GM19238 (cell line): ENCODE measurements around the gene NCAM2.
"Not testable (repeated sequence)": the region's sequence is repeated elsewhere in the genome, so short reads cannot be mapped to it uniquely, and the experiment has no call there.

Source experiments
- DNase-seq: peaks from one replicate; pipeline ENCODE4 v3.0.0; 2011; ENCODE audit warnings: low spot score; ENCODE audit not compliant: insufficient read length

NCAM2 gene

DNA sequence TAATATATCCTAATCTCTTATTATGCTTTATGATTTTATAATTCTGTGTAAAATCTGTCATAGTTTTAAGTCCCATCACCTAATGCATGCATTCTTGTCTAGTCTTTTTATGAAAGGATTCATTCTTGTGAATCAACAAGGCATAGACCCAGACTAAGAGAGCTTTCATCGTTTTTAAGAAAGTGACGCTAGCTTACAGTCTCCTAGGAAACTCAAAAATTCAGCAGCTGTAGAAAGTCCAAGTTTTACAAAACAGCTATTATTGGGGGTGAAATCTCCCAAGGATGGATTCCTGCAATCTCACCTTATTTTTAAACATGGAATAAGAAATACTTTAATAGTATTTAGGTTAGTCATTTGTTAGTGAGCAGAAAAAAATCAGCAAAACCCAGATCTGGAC is 104.7 kb downstream of the NCAM2 start:
- no peak for DNase-seq

DNA sequence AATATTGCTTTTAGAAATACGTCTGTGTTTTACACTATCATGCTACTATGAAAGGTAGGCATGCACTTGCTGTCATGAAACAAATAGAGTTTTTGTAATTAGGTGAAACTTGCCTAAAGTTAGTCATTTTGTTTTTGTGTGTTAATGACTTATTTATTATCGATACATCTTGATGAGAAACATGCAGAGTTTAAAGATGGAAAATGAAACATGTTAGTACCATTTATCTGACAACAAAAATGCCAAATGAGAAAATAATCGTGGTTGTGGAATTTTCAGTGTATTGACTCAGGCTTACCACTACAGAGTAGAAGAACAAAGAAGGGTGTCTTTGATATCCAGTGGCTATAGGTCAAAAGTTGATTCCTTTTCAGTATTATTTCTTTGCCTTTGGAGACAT is 105.5 kb downstream of the NCAM2 start:
- no peak for DNase-seq

DNA sequence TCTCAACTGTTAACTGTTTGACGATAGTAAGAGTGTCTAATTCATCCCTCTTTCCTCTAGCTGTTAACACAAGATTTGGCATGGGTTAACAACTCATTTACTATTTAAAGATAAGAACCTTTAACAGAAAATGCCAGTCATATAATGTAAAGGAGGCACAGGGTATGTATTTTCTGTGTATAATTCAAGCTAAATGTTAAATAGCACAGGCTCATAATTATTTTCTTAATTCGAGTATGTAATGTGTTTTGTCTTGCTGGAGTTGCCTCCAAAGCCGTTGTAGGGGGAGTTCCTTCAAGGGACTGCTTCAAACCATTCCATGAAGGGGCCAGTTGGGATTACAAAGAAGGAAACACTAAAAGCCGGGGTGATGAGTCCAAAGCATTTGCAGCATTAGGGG is 111.5 kb downstream of the NCAM2 start:
- no peak for DNase-seq

DNA sequence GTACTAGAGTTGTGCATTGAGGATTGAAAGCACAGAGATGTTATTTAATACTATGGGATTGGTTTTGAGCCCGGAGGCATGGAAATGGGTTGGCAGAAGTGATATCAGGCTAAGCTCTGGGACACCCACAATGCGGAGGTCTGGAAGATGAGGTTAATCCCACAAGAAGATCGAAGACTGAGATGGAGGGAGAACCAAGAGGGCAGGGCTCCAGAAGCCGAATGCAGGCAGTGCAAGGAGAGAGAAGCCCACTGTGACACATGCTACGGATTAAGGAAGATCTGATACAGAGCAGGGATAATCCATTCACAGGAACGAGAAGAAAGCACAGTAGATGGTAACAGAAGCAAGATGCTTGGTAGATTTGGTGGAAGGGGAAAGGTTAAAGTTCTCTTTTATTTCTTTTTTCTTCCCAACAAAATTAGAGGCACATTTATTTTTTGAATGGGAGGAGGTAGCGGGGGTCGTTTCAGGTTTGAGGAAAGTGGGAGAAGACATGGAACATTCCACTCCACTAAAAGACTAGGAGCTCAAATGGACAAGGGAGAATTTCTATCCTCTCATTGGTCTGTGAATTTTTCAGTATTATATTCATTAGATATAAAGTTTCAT is 113.2 kb downstream of the NCAM2 start:
- no peak for DNase-seq

DNA sequence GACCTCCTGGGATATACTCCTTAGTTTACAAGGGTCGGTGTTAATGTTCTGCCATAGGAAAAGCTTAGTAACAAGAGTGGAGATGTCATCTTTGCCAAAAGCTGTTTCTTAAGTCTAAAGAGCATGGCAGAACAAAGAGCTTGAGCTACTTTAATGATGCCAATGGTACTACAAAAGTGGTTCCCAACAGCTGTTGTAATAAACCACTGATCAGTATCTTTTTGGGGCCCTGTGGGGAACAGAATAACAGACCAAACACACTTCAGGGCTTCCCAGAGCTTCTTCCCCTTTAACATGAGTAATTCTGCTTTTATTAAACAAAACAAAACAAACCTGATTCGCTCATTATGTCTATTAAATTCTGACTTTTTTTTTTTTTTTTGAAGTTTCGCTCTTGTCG is 116.3 kb downstream of the NCAM2 start:
- no peak for DNase-seq

DNA sequence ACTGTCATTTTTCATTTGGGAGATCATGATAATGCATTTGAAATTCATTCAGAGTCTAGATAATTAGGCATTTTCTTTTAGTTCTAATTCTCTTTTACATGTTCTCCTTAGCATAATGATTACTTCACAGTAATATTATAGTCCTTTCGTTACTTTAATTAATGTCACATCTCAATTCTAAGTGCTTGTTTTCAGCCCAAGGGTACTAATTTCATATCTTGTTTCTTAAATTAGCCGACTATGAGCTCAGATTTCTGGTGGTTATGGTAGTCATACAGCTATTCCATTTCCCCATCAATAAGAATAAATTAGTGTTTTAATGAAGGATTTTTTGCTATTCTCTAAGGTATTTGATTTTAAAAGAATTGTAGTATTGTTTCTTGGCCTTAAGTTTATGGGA is 120.9 kb downstream of the NCAM2 start:
- no peak for DNase-seq

DNA sequence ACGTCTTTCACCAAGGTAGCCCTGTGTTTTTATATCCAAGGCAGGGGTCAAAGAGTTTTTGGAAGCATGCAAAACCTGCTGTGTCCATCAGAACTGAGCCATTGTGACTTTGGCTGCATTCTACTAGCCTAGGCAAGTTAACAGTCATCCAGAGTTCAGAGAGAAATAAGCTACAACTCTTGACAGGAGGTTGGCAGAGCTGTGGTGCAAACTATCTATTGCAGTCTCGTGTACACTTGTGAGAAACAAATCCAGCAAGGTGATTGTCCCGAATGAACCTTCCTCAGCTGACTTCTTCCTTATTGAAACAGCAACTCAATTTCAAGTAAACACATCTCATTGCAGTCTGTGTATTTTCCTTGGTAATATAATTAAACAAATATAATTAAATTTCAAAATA is 124.5 kb downstream of the NCAM2 start:
- no peak for DNase-seq

GRCh38 chr21:21132390-21132789 is 134.2 kb downstream of the NCAM2 start:
- DNase-seq = no peak

DNA sequence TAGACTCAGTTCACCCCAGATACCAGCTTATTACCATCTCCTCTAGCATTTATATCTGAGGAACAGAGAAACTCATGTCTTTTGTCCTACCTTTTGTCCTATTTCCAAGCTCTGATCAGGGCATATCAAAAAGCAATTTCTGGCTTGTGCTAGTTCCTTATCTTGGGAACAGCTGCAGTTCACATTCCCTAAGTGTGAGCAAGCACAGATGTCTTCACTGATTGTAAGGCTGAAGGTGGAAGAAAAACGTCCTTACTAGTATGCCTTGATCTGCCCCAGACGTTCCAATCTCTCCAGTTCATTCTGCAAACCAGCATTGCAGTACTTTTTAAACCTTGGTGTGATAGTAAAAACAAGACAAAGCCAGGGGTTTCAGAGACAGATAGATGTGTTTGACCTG is 139.8 kb downstream of the NCAM2 start:
- no peak for DNase-seq

DNA sequence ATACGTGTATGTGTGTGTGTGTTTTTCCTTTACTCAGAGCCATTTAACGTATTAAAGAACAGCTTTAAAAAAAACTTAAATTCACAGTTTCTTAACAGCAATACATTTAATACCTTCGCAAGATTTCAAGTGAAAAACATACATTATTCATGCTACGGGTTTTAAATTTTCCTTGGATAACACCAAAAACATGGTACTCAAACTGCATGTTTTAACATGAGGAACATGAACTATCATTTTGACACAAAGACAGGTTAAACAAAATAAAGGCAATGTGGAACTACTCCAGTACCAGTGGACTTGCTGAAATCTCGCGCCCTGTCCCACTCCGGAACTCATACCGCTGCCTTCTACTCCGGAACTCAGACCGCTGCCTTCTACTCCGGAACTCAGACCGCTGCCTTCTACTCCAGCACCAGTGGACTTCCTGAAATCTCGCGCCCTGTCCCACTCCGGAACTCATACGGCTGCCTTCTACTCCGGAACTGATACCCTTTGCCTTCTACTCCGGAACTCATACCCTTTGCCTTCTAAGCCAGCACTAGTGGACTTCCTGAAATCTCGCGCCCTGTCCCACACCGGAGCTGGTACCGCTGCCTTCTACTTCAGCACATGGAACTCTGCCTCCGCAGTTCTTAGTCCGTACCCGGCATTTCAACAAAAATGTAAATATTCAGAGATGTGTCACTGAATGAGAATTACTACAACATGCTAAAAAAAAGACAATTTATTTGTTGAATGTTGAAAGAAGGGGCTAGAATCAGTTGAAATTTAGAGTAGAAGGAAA is 148.6 kb downstream of the NCAM2 start:
- no peak for DNase-seq

DNA sequence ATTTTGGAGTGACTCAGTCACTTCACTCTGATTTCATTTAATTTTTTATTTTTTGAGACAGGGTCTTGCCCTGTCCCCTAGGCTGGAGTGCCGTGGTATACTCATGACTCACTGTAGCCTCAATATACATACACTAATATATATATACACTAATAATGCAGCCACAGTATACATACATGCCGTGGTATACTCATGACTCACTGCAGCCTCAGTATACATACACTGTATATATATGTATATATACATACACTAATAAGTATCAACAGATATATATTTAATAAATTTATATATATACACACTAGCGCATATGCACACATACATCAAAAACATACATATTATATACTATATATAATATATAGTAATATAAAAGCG is 149.2 kb downstream of the NCAM2 start:
- no peak for DNase-seq

DNA sequence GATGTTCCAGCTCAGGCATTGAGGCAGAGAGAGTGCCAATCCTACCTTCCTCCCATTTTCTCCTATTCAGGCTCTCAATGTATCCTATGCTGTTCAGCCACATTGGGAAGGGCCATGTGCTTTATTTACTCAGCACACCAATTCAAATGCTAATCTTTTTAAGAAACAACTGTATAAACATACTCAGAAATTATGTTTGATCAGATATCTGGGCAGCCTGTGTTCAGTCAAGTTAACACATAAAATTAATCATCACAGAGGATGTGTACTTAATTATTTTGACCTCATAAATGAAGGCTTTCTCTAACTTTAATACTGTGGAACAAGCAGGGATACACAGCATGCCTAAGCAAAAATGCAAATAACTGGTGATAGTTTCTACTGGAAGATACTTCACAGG is 149.8 kb downstream of the NCAM2 start:
- DNase-seq = no peak

DNA sequence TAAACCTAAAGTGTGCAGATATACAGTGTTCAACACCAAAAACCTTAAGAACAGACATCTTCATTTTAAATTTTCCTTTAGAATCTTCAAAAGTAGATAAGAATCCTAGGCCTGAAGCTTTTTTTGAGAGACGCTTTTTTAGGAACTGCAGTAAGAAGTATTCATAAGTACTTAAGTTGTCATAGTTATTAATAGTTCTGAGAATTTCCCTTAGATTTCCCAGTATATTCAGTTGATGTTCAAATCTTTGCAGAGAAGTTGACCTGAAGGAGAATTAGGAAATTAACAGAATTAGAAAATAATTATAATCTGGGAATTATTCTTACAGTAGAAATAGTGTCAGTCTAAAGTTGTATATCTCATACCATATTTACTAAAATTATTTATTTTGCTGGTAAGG is 150.3 kb downstream of the NCAM2 start:
- no peak for DNase-seq

DNA sequence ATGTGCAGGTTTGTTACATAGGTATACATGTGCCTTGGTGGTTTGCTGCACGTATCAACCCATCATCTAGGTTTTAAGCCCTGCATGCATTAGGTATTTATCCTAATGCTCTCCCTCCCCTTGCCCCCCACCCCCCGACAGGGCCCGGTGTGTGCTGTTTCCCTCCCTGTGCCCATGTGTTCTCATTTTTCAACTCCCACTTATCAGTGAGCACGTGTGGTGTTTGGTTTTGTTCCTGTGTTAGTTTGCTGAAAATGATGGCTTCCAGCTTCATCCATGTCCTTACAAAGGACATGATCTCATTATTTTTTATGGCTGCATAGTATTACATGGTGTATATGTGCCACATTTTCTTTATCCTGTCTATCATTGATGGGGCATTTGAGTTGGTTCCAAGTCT is 151.2 kb downstream of the NCAM2 start:
- not testable (repeated sequence) for DNase-seq

DNA sequence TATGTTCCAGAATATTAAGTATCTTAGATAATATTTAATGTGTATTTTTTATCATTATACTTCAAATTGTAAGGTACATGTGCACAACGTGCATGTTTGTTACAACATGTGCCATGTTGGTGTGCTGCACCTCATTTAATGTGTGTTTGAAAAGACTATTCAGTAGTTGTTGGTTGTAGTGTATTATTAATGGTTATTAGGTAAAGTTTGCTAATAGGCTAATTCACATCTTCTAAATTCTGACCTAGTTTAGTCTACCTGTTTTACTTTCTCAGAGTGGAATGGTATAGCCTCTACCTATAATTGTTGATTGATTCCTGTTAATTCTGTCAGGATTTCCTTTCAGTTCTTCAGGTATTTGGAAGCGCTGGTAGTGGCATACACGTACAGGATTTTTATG is 153.0 kb downstream of the NCAM2 start:
- no peak for DNase-seq

GRCh38 chr21:21156397-21156796 is 158.2 kb downstream of the NCAM2 start:
- DNase-seq = no peak

DNA sequence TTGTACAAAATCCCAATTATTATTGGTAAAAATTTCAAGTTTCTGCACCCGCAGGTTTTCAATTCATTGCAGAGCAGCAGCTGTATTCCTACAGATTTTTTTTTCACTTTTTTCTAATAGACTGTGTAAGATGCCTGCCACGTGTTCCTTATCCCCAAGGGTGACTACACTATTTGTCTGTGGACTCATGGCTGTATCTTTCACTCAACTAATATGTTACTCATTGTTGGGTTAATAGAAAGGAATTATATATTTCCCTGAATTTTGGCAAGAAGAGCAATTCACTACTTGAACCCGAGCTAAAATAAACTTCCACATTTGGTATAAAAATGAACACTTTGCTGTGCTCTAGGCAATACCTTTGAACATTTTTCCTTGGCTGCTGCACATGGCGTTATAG is 158.7 kb downstream of the NCAM2 start:
- DNase-seq = no peak

DNA sequence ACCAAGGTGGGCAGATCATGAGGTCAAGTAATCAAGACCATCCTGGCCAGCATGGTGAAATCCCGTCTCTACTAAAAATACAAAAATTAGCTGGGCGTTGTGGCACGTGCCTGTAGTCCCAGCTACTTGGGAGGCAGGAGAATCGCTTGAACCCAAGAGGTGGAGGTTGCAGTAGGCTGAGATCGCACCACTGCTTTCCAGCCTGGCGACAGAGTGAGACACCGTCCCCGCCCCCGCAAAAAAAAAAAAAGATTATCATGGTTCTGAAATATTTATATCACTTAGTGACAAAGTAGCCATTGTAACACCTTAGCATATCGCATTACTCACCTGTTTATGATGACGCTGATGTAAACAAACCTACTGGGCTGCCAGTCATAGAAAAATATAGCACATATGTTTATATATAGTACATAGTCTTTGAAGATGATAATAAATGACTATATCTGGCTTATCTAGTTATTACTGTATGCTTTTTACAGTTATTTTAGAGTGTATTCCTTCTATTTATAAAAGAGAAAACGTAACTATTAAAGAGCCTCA is 160.2 kb downstream of the NCAM2 start:
- DNase-seq = no peak

- DNase-seq = no peak
Measured at GRCh38 chr21:21159253-21159899, 161.2 kb downstream of the NCAM2 start.

- DNase-seq = no peak
Measured at GRCh38 chr21:21162786-21163185, 164.6 kb downstream of the NCAM2 start.

GRCh38 chr21:21163904-21164303 is 165.7 kb downstream of the NCAM2 start:
- DNase-seq = peak; percentile 1

DNA sequence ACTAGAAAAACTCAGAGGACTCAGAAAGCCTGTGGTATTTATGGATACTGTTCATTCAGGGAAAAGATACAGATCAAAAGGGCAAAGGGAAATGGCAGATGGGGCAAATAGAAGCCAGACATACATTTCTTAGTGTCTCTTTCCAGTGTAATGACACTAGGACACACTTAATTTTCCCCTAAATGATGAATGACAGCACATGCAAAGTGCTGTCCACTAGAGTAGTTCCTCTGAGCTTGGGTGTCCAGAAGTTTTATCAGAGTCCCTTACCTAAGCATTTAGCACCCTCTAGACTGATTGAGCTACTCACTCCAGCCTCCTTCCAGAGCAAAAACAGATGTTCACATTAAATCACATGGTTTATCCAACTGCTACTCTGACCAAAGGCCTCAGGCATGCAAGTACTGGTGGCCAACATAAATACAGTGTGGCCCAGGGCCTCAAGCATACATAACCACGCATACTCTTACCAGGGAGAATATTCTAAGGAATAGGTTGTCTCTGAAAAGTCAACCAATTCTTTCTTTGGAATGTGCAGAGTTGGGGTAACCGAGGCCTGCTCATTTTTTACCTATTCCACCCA is 166.9 kb downstream of the NCAM2 start:
- no peak for DNase-seq
